Effector memory CD8-positive, alpha-beta T cell (primary cell): Measurements from ENCODE around the gene KCNRG.

Source experiments
- ATAC-seq: fragments of 150-1000 bp; cut with Tn5 transposase; replicated peaks from 2 replicates; pipeline ENCODE4 v1.10.0; 2021; ENCODE audit warnings: mild to moderate bottlenecking, moderate library complexity
- DNase-seq, 3 experiments: peaks; one replicate each; pipeline ENCODE4 v3.0.0; 2021
- H3K27ac Mint-ChIP-seq, 2 donors: one replicate each; pipeline ENCODE4 v1.8.0; 2022; ENCODE audit warnings: mild to moderate bottlenecking in 2 of 2, mixed read lengths in 2 of 2, moderate library complexity in 2 of 2
- H3K27me3 Mint-ChIP-seq, 2 donors: one replicate each; pipeline ENCODE4 v1.8.0; 2022; ENCODE audit warnings: mixed read lengths in 2 of 2
- H3K36me3 Mint-ChIP-seq: one replicate; pipeline ENCODE4 v1.8.0; 2022; ENCODE audit warnings: mild to moderate bottlenecking, moderate library complexity, mixed read lengths; ENCODE audit not compliant: insufficient read depth
- H3K4me1 Mint-ChIP-seq, 2 donors: one replicate each; pipeline ENCODE4 v1.8.0; 2022; ENCODE audit warnings: low read depth in 2 of 2, mixed read lengths in 2 of 2
- H3K4me3 Mint-ChIP-seq, 2 donors: one replicate each; pipeline ENCODE4 v1.8.0; 2022; ENCODE audit warnings: mild to moderate bottlenecking in 2 of 2, mixed read lengths in 2 of 2, moderate library complexity in 2 of 2
- H3K9me3 Mint-ChIP-seq, 2 donors: one replicate each; pipeline ENCODE4 v1.8.0; 2022; ENCODE audit warnings: mixed read lengths in 2 of 2

The KCNRG gene

DNA sequence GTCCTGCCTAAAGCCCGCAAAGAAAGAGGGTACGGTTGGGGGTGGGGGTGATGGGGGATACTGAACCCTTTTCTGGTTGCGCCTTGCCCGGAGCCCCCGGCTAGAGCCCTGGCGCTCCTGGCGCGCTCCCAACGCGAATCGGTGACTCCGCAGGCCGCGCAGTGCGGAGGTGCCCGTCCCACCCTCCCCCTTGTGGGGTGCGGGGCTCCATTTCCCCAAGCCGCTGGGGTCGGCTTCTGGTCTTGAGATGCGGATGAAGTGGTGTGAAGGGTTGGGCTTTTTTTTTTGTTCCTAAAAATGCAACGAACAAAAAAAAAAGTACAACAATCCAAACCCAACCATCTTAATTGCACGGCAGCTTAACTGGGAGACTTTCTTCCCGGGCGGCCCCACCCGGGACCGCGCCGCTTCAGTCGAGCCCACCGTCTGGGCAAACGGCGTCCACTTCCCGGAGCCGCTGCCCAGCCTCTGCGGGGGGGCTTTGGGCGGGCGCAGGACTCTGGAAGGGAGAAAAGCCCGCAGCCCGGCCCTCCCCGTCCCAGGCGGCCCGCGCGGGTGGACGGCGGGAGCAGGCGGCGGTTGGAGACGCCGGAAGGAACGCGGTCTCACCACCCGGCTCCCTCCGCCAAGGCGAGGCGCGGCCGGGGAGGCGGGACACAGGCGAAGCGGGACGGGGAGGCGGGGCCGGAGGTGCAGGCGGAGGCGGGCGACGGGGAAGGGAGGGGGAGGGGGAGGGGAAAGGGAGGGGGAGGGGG is 18.9 kb upstream of the KCNRG start:
- Mint-ChIP-seq H3K4me1 (peaks cover 18 to 43% of the 10 kb centered on the region in 2 donors), H3K27ac (peak overlapping the region; percentile 90 to 93), H3K27me3 (no peaks in the 10 kb centered on the region)

DNA sequence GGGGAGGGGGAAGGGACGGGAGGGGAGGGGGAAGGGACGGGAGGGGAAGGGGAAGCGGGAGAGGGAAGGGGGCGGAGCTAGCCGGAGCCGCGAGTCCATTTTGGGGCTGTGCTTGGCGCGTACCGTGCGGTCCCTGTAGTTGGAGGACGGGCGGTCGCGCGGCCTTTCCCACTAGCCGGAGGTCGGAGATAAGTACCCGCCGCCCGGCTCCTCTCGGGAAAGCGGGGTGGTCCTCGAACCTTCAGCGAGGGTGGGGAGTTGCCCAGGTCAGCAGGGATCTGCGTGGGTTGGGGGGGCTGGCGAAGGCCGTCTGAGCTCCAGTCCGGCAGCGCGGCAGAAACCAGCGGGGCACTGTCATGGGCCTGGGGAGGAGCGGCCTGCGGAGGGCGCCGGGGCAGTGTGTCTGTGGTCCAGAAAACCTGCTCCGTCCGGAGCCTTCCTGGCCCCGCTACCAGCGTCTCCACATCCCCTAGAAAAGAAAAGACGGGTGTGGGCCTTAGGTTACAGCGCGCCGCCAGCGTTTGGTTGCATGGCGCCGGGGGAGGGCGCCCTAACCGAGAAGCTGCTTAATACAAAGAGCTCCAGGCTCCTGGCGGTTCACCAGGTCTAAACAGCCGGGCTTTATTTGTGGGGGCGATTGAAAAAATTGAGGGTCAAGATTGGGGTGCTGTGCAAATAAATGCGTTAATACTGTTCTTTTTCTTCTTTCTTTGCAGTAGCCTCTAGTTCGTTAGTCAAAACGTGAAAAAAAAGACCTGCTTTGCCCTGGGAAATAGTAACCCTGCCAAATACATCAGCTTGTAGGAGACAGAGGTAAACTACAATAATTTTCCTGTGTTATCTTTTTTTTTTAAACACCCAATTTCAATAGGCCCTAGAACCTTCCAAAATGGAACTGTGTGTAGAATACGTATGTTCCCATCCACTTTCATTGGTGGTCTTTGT is 18.0 kb upstream of the KCNRG start, which contains the start of gene TRIM13:
Gene TRIM13 (plus strand): TSS at position 92 of the 945 bp plus-strand sequence. CDS start 14,899 bp downstream, outside the sequence.
- Mint-ChIP-seq H3K9me3 (no peaks in the 10 kb centered on the region), H3K4me1 (peaks cover 19 to 51% of the 10 kb centered on the region in 2 donors), H3K27me3 (no peaks in the 10 kb centered on the region), H3K36me3 (peaks cover 26% of the 10 kb centered on the region), H3K27ac (peak within 1 kb of the TSS; percentile 90 to 93), H3K4me3 (peak within 1 kb of the TSS; percentile 85 to 86)
- peak; percentile 81 for ATAC-seq
- DNase-seq = peak; percentile 73 to 81 (median 74)

More for the DNA sequence above, 18.9 kb upstream of the KCNRG start:
- Mint-ChIP-seq H3K9me3 (no peaks in the 10 kb centered on the region), H3K4me3 (peak overlapping the region; percentile 85 to 86), H3K36me3 (peaks cover 21% of the 10 kb centered on the region)
- DNase-seq (peak; percentile 73 to 81 (median 79)), ATAC-seq (peak; percentile 69)

DNA sequence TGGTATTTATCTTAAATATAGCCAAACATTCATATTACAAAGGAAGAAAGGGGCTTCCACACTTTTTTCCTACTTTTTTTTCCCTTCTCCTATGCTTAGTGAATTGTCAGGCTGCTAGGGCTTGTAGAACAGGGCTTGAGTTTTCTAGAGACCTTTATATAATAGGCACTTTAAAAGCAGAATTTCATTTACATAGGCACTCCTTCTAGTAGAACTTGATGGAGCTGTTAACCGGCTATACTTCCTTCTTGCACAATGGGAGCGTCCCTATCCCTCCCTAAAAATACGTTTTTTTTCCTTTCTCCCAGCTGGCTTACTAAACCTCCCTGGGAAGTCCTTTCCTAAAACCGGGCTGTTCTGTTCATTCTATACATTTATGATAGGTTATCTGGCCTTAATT is 17.3 kb upstream of the KCNRG start:
- DNase-seq = no peak
- Mint-ChIP-seq H3K9me3 (no peaks in the 10 kb centered on the region), H3K4me1 (peaks cover 19 to 54% of the 10 kb centered on the region in 2 donors), H3K27me3 (no peaks in the 10 kb centered on the region), H3K27ac (peak overlapping the region; percentile 90 to 93), H3K36me3 (peaks cover 32% of the 10 kb centered on the region), H3K4me3 (peak overlapping the region; percentile 85 to 86)
- no peak for ATAC-seq

DNA sequence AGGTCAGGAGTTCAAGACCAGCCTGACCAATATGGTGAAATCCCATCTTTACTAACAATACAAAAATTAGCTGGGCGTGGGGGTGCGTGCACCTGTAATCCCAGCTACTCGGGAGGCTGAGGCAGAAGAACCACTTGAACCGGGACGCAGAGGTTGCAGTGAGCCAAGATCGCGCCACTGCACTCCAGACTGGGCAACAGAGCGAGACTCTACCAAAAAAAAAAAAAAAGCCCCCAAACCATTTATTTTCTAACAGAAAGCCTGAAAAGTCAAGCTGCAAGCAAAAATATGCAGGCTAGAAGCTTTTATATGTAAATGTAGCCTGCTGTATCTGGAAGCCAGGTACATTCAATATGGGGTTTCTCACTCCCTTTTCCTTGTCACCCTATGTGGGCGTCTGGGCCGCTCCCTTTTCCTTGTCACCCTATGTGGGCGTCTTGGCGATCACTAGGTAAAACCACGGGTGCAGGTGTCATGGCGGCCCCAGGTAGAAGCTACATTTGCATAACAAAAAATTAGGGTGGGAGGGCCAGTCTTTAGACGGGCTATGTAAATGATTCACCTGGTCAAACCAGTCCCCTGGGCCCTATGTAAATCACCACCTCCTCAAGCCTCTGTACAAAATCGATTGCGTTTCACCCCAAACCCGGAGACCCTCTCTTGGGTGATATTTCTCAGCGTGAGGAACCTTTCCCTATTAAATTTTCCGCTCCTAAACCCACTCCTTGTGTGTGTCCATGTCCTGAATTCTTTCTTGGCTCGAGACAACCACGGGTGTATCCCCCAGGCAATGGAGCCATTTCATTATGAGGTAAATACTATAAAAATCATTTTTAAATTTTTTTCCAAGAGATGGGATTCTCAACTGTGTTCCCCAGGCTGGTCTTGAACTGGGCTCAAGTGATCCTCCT is 16.3 kb upstream of the KCNRG start:
- ATAC-seq (no peak), DNase-seq (no peak)
- Mint-ChIP-seq H3K4me1 (peaks cover 19 to 54% of the 10 kb centered on the region in 2 donors), H3K27ac (peak overlapping the region in 1 of 2 donors; percentile 25), H3K36me3 (peaks cover 32% of the 10 kb centered on the region), H3K4me3 (peak overlapping the region in 1 of 2 donors; percentile 85), H3K27me3 (no peaks in the 10 kb centered on the region), H3K9me3 (no peaks in the 10 kb centered on the region)

GRCh38 chr13:50001287-50001686 is 14.0 kb upstream of the KCNRG start:
- DNase-seq (no peak), ATAC-seq (no peak)
- Mint-ChIP-seq H3K4me3 (peak overlapping the region in 1 of 2 donors; percentile 22), H3K27me3 (no peaks in the 10 kb centered on the region), H3K4me1 (peaks cover 23 to 64% of the 10 kb centered on the region in 2 donors), H3K27ac (no peak overlapping the region), H3K36me3 (peaks cover 36% of the 10 kb centered on the region), H3K9me3 (no peaks in the 10 kb centered on the region)

- DNase-seq (no peak), ATAC-seq (no peak)
- no peaks in the 10 kb centered on the region for H3K9me3 Mint-ChIP-seq
- H3K27ac Mint-ChIP-seq = peak overlapping the region; percentile 38 to 55
- peaks cover 10 to 42% of the 10 kb centered on the region in 2 donors for H3K4me1 Mint-ChIP-seq
- H3K4me3 Mint-ChIP-seq = no peak overlapping the region
- no peaks in the 10 kb centered on the region for H3K27me3 Mint-ChIP-seq
- peaks cover 34% of the 10 kb centered on the region for H3K36me3 Mint-ChIP-seq
Measured at GRCh38 chr13:50006426-50007135, 8.7 kb upstream of the KCNRG start.

DNA sequence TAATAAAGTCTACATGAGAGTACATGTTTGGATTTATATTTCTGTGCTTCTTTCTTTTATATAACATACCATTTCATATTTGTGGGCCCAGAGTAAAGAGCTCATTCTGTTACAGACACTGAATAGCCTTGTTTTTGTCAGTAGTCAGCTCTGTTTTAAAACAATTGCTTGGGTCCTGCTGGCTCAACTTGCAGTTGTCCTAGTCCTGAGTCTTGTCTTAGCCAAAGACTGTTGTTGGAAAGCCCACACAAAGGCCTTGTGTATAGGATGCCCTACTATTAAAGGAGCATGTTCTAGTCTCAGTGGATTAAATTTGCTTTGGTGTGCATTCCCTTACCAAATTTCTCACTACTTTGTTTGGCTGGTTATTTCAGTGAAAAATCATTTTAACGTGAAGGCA is 3.8 kb upstream of the KCNRG start:
- Mint-ChIP-seq H3K27me3 (no peaks in the 10 kb centered on the region), H3K27ac (peak overlapping the region; percentile 32 to 47), H3K36me3 (peaks cover 35% of the 10 kb centered on the region), H3K4me3 (no peak overlapping the region), H3K9me3 (no peaks in the 10 kb centered on the region), H3K4me1 (peaks cover 13 to 39% of the 10 kb centered on the region in 2 donors)
- no peak for DNase-seq
- no peak for ATAC-seq

- Mint-ChIP-seq H3K27ac (peak overlapping the region; percentile 32 to 75), H3K4me3 (no peak overlapping the region), H3K4me1 (peaks cover 12 to 35% of the 10 kb centered on the region in 2 donors), H3K27me3 (no peaks in the 10 kb centered on the region), H3K36me3 (peaks cover 31% of the 10 kb centered on the region), H3K9me3 (no peaks in the 10 kb centered on the region)
- DNase-seq (no peak), ATAC-seq (no peak)
Measured at GRCh38 chr13:50012396-50013169, 2.7 kb upstream of the KCNRG start.

DNA sequence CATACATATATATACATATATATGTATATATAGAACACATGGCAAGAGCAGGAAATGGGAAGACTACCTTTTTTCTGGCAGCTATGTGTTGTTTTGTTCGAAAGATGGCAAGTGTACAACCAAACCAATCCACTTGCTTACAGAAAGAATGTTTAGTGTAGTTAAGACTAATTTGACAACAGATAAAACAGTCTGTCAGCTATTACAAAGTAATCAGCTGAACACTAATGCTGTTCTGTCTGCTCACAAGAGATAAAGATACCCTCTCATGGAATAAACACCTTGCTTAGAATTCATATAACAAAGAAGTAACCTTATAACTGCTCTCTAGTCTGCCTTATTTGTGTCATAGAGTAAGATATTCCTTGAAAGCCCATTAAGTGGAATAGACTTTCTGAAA is 858 bp upstream of the KCNRG start:
- no peak for ATAC-seq
- DNase-seq = no peak
- Mint-ChIP-seq H3K27me3 (no peaks in the 10 kb centered on the region), H3K4me3 (no peak overlapping the region), H3K9me3 (no peaks in the 10 kb centered on the region), H3K36me3 (peaks cover 37% of the 10 kb centered on the region), H3K27ac (peak overlapping the region in 1 of 2 donors; percentile 75), H3K4me1 (peaks cover 12 to 35% of the 10 kb centered on the region in 2 donors)

DNA sequence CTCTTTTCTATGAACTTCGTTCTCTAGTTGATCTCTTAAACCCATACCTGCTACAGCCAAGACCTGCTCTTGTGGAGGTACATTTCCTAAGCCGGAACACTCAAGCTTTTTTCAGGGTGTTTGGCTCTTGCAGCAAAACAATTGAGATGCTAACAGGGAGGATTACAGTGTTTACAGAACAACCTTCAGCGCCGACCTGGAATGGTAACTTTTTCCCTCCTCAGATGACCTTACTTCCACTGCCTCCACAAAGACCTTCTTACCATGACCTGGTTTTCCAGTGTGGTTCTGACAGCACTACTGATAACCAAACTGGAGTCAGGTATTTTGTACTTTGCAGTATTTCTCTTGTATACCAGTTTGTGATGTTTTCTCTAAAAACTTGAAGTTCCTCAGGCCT is 506 bp downstream of the KCNRG start:
- H3K36me3 Mint-ChIP-seq = peaks cover 32% of the 10 kb centered on the region
- peaks cover 12 to 30% of the 10 kb centered on the region in 2 donors for H3K4me1 Mint-ChIP-seq
- H3K27ac Mint-ChIP-seq = no peak overlapping the region
- H3K4me3 Mint-ChIP-seq = no peak overlapping the region
- H3K27me3 Mint-ChIP-seq = no peaks in the 10 kb centered on the region
- DNase-seq (no peak), ATAC-seq (no peak)
- no peaks in the 10 kb centered on the region for H3K9me3 Mint-ChIP-seq

- Mint-ChIP-seq H3K27ac (no peak overlapping the region), H3K4me1 (peaks cover 12 to 24% of the 10 kb centered on the region in 2 donors), H3K27me3 (no peaks in the 10 kb centered on the region), H3K36me3 (peaks cover 36% of the 10 kb centered on the region), H3K4me3 (no peak overlapping the region), H3K9me3 (no peaks in the 10 kb centered on the region)
- DNase-seq (no peak), ATAC-seq (no peak)
Measured at GRCh38 chr13:50016444-50016843, 1.2 kb downstream of the KCNRG start.

DNA sequence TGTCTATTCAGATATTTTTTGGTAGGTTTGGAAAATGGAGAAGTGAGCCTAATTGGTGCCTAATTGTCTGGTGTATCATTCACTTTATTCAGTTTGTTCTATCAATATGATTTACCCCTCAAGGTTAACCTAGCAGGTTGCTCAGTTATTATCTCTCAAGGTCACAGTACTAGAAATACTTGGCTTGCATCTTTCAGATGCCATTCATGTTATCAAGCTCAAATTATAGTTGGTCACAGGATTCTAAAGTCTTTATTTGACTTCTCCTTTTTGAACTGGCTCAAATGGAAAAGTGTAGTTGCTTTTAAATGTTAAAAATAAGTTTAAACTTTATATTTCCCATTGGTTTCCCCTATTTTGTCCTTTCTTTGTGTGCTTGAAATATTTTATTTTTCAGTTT is 2.6 kb downstream of the KCNRG start:
- no peak overlapping the region for H3K4me3 Mint-ChIP-seq
- DNase-seq = no peak
- no peak for ATAC-seq
- no peaks in the 10 kb centered on the region for H3K9me3 Mint-ChIP-seq
- peaks cover 27% of the 10 kb centered on the region for H3K36me3 Mint-ChIP-seq
- H3K27ac Mint-ChIP-seq = peak overlapping the region in 1 of 2 donors; percentile 20
- no peaks in the 10 kb centered on the region for H3K27me3 Mint-ChIP-seq
- peaks cover 9 to 14% of the 10 kb centered on the region in 2 donors for H3K4me1 Mint-ChIP-seq
